Kidney epithelial cell (primary cell): ENCODE data around the gene MAP1B. TPM values are rescaled to one million over a fixed set of nuclear protein-coding genes. Genes with fewer than 3 reads are reported as not detected.

Source experiments
- DNase-seq: peaks from one replicate; pipeline ENCODE4 v3.0.0-alpha.2; 2010; ENCODE audit warnings: low read depth
- H3K27me3 ChIP-seq: 2 replicates; pipeline ENCODE4 v1.6.0; 2011; ENCODE audit warnings: low read length; ENCODE audit not compliant: control insufficient read depth, insufficient read depth
- H3K36me3 ChIP-seq: 2 replicates; pipeline ENCODE4 v1.5.1; 2011; ENCODE audit warnings: low read length; ENCODE audit not compliant: control insufficient read depth, insufficient read depth
- H3K4me3 ChIP-seq: 2 replicates; pipeline ENCODE4 v1.5.1; 2011; ENCODE audit warnings: low read depth, mild to moderate bottlenecking, control low read depth, low read length
- CTCF ChIP-seq: IDR thresholded peaks from 2 replicates; pipeline ENCODE4 v1.5.1; 2011; ENCODE audit warnings: mild to moderate bottlenecking, moderate library complexity, low read length, control low read depth, inconsistent platforms; ENCODE audit not compliant: insufficient read depth, poor library complexity, severe bottlenecking
- total RNA-seq: library from RNA; depleted of rRNA; stranded (reverse); fragments of >200 nt; gene quantifications from 2 replicates; pipeline ENCODE4 v1.2.3, GENCODE V29; 2015

MAP1B gene
- total RNA-seq, 1 donor from 2014 or later: 136 TPM

GRCh38 chr5:72191404-72191803, 84.1 kb downstream of the MAP1B start:
- peaks cover 4% of the 10 kb centered on the region for H3K36me3 ChIP-seq
- no peak overlapping the region for H3K4me3 ChIP-seq
- H3K27me3 ChIP-seq: no peaks in the 10 kb centered on the region
- no peak for DNase-seq
- TF ChIP-seq CTCF: no peak

DNA sequence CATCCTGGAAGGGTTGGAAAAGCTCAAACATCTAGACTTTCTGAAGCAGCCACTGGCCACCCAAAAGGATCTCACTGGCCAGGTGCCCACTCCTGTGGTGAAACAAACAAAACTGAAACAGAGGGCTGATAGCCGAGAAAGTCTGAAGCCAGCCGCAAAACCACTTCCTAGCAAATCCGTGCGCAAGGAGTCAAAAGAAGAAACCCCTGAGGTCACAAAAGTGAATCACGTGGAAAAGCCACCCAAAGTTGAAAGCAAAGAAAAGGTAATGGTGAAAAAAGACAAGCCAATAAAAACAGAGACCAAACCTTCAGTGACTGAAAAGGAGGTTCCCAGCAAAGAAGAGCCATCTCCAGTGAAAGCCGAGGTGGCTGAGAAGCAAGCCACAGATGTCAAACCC, 87.6 kb downstream of the MAP1B start:
- no peak for DNase-seq
- H3K4me3 ChIP-seq: no peak overlapping the region
- H3K36me3 ChIP-seq: peaks cover 4% of the 10 kb centered on the region
- no peaks in the 10 kb centered on the region for H3K27me3 ChIP-seq
- TF ChIP-seq CTCF: no peak

GRCh38 chr5:72195581-72195980, 88.3 kb downstream of the MAP1B start:
- TF ChIP-seq CTCF: no peak
- Histone ChIP-seq H3K36me3 (peaks cover 4% of the 10 kb centered on the region), H3K4me3 (no peak overlapping the region), H3K27me3 (no peaks in the 10 kb centered on the region)
- DNase-seq: no peak

- peaks cover 4% of the 10 kb centered on the region for H3K36me3 ChIP-seq
Measured at GRCh38 chr5:72197393-72197792, 90.1 kb downstream of the MAP1B start.

DNA sequence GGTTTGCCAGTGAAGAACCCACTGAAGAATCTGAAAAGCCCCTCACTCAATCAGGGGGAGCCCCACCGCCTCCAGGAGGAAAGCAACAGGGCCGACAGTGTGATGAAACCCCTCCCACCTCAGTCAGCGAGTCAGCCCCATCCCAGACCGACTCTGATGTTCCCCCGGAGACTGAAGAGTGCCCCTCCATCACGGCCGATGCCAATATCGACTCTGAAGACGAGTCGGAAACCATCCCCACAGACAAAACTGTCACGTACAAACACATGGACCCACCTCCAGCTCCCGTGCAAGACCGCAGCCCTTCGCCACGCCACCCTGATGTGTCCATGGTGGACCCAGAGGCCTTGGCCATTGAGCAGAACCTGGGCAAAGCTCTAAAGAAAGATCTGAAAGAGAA, 92.4 kb downstream of the MAP1B start:
- H3K4me3 ChIP-seq: no peak overlapping the region
- TF ChIP-seq CTCF: no peak
- peaks cover 3% of the 10 kb centered on the region for H3K36me3 ChIP-seq
- no peaks in the 10 kb centered on the region for H3K27me3 ChIP-seq
- no peak for DNase-seq

More at GRCh38 chr5:72197393-72197792, 90.1 kb downstream of the MAP1B start:
- no peak for TF ChIP-seq CTCF
- H3K27me3 ChIP-seq: no peaks in the 10 kb centered on the region
- no peak overlapping the region for H3K4me3 ChIP-seq
- DNase-seq: no peak

DNA sequence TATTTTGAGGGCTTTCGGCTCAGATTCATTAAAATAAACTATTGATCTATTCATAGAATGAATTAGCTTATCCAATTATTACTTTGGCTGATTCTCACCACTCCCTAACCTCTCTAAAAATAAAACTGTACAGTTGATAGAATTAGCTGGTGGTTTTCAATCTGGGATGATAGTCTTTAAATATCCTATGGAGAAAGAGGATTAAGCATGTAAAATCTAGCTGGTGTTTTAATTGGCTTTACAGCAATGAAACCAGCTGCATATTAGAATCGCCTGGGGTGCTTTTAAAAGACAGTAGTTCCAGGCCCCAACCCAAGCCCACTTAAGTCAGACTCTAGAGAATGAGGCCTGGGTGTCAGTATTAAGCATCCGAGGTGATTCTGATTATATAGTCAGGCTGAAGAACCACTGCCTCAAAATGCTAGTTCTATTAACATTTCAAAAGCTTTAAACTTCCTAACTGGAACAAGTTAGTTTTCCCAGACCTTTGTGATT, 95.1 kb downstream of the MAP1B start:
- Histone ChIP-seq H3K36me3 (peaks cover 1% of the 10 kb centered on the region), H3K4me3 (no peak overlapping the region), H3K27me3 (no peaks in the 10 kb centered on the region)
- no peak for DNase-seq
- TF ChIP-seq CTCF: no peak
